ENCODE data around the gene PYGB.

Gene PYGB

GRCh38 chr20:25247956-25248785 lies at the start of gene PYGB:
TSS of gene PYGB (plus strand) at chr20:25248085. CDS start at chr20:25248179, 94 bp downstream.
- peak; percentile 39 for DNase-seq (ENCODE audit: low read depth)
- in situ Hi-C loops (cut with HindIII; ENCODE audit: low sequenced_read_pairs), result no loop called here
- H3K4me3 ChIP-seq (ENCODE audit: low read depth, low read length), result peak within 1 kb of the TSS; percentile 75
- TF ChIP-seq CTCF (IDR thresholded peaks at IDR 0.05; ENCODE audit: low read depth, low read length, missing control alignments), result no peak

DNA sequence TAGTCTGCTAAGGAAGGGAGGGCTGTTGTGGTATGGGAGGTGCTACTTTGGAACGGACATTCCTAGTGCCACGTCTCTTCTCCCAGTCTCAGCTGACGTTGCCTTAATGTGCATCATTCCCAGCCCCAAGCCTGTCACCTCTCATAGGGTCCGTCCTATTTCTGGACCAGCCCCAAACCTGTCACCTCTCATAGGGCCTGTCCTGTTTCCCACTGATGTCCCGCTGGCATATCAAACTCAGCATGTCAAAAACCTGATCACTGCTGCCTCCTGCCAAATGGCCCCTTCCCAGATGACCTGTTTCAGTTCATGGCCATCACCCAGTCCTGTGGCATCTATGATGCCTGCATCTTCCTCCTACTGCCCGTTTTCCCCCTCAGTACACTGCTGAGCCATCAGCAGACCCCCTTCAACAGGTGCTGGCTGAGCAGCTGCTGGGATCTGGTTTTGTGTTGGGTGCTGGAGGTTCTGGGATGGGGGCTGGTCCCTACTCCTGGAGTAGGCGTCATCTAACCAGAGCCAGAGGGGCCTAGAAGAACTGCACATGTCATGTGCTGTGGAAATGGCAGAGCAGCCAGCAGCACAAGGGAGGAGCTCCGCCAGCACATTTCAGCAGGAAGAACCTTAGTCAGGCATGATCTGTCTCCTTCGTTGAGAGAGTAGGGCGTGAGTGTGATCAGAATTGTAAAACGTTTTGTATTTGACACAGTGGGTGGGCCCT lies 49.1 kb upstream of the PYGB start:
- no peak for DNase-seq (ENCODE audit: low read depth)
- in situ Hi-C loops (cut with HindIII; ENCODE audit: low sequenced_read_pairs), result no loop called here
- H3K4me3 ChIP-seq (ENCODE audit: low read depth, low read length), result no peak overlapping the region
- no peak for TF ChIP-seq CTCF (IDR thresholded peaks at IDR 0.05; ENCODE audit: low read depth, low read length, missing control alignments)

- no peak for DNase-seq (ENCODE audit: low read depth)
- no peak for TF ChIP-seq CTCF (IDR thresholded peaks at IDR 0.05; ENCODE audit: low read depth, low read length, missing control alignments)
- in situ Hi-C loops (cut with HindIII; ENCODE audit: low sequenced_read_pairs), result no loop called here
- no peak overlapping the region for H3K4me3 ChIP-seq (ENCODE audit: low read depth, low read length)
Measured at GRCh38 chr20:25199473-25200260, 48.2 kb upstream of the PYGB start.

- no peak for TF ChIP-seq CTCF (IDR thresholded peaks at IDR 0.05; ENCODE audit: low read depth, low read length, missing control alignments)
- H3K4me3 ChIP-seq (ENCODE audit: low read depth, low read length), result no peak overlapping the region
- in situ Hi-C loops (cut with HindIII; ENCODE audit: low sequenced_read_pairs), result no loop called here
- no peak for DNase-seq (ENCODE audit: low read depth)
Measured at GRCh38 chr20:25203089-25203488, 44.8 kb upstream of the PYGB start.

DNA sequence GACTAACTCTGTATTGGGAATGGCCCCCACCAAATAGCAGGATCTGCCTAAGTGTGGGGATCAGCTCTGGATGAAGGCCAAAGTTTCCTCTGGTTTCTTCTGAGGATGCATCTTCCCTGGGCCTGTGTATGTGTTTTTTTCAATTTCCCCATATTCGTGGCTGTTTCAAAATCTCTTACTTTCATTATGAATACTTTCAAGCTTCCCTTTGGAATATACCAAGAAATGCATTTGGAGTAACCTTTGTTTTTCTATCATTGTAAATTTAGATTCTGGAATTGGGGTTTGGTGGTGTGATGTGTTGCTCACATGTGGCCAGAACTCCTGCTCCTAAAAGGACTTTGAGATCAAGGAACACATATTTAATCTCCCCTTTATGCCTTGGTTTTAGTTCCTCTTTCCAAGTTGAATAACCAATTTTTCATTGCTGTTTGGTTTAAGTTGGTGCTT lies 44.0 kb upstream of the PYGB start:
- no peak overlapping the region for H3K4me3 ChIP-seq (ENCODE audit: low read depth, low read length)
- DNase-seq (ENCODE audit: low read depth), result no peak
- TF ChIP-seq CTCF (IDR thresholded peaks at IDR 0.05; ENCODE audit: low read depth, low read length, missing control alignments), result no peak
- in situ Hi-C loops (cut with HindIII; ENCODE audit: low sequenced_read_pairs), result no loop called here
